GM19328 (cell line): ENCODE measurements around the gene TEAD4.

Experiments used
- ATAC-seq: cut with Tn5 transposase; IDR thresholded peaks from one replicate; pipeline ENCODE4 v1.9.1; 2021; ENCODE audit warnings: mild to moderate bottlenecking, moderate library complexity; ENCODE audit not compliant: unreplicated experiment

TEAD4 gene

GRCh38 chr12:2959192-2959504 lies at the start of gene TEAD4:
Gene TEAD4, plus strand, starts transcription at chr12:2959397.
- no peak for ATAC-seq

DNA sequence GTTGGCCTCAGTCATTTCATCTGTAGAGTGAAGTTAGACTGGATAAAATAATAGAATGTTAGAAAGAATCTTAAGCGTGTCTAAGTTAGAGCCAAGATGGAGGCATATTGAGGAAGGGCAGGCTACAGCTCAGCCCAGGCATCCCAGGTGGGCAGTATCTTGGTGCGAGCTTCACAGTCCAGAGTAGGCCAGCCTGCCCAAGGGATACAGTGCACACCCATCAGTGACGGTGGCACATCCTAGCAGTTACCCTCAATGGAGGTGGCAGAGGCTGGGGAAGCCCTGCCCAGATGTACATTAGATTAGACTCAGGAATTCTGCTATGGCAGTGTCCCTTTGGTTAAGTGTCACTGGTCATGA lies 47.0 kb upstream of the TEAD4 start:
- no peak for ATAC-seq

- no peak for ATAC-seq
Observed at GRCh38 chr12:2919249-2919648, 39.9 kb upstream of the TEAD4 start.

DNA sequence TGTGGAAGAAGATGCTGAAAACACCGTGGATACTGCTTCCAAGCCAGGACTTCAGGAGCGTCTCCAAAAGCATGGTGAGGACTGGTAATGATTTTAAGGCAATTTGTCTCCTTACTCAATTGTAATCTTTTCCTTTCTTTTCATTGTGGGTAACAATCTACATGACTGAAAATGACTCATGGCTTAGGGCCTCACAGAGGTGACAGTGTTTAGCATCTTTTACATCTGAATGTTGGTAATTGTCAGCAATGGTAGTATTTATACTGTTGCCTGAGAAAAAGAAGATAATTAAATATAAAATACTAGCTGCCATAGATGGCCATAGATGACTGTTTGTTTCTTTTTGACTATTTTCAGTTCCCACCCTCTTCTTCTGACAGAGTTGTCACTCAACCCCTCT lies 36.9 kb upstream of the TEAD4 start:
- ATAC-seq = no peak

- ATAC-seq = no peak
Observed at GRCh38 chr12:2923057-2923456, 36.1 kb upstream of the TEAD4 start.

DNA sequence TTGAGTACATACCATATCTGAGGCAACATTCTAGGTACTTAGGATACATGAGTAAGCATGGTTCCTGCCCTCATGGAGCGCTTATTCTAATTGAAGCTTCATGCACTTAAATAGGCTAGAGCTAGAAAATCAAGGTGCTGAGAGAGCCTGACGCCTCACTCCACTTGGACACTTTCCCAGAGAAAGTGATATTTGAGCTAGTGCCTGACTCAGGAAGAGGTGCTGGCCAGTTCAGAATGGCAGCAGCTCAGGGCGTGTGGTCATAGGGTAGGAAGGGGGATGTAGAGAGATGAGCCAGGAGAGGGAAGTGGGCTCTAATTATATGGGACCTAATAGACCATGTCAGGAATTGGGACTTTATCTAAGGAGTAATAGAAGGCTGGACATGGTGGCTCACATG lies 35.2 kb upstream of the TEAD4 start:
- ATAC-seq = no peak

DNA sequence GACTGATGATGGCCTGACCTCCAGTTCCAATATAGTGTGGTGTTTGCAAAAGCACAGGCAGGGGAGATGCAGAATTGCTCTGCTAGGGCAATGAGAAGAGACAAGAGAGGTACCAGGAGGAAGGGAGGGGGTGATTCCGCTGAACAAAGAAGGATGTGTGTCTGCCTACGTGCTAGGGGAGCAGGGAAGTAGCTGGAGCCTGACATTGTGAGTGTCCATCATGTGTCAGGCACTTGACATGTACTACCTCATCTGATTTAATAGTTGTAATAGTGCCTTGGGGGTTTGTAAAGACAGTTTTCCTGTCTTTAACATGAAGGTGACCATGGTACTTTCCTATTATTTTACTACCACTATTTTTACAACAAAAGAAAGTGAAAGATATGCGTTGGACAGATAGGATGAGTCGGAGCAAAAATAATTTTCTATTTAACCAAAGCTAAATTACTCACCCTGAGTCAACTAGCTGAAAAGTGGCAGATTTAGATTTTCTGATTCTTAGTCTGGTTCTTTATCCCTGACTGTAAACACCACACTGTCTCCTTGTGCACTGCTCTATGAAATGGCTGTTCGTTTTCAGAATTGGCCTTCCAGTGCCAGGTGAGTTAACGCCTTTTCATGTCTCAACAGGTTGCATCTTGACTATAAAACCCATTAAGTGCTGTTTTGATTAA lies 33.7 kb upstream of the TEAD4 start:
- ATAC-seq = no peak

GRCh38 chr12:2930865-2931264 lies 28.3 kb upstream of the TEAD4 start:
- ATAC-seq = no peak

GRCh38 chr12:2933586-2933985 lies 25.6 kb upstream of the TEAD4 start:
- ATAC-seq = no peak

DNA sequence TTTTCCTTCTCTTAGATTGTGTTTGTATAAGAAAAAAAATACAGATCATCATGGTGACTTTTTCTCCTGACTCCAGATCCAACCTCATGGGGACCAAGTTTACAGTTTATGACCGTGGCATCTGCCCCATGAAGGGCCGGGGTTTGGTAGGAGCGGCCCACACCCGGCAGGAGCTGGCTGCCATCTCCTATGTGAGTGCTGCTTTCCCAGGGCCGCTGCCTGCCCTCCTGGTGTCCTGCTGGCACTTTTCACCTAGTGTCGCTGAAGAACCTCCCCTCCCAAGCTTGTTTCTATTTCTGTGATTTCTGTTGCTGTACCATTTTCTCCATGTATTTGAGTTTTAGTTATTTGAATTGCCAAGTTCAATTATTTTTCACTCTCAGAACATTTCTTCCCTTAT lies 24.8 kb upstream of the TEAD4 start:
- ATAC-seq = no peak

DNA sequence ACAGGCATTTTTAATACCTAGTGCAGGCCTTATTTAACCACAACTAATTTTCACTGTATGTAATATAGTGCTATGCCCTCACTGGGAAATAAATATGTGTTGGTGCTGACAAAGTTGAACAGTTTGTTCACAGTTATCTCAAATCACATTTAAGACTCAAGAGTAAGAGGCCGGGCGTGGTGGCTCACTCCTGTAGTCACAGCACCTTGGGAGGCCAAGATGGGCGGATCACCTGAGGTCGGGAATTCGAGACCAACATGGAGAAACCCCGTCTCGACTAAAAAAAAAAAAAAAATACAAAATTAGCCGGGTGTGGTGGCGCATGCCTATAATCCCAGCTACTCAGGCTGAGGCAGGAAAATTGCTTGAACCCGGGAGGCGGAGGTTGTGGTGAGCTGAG lies 22.9 kb upstream of the TEAD4 start:
- ATAC-seq = no peak

GRCh38 chr12:2937500-2937899 lies 21.7 kb upstream of the TEAD4 start:
- ATAC-seq = no peak

DNA sequence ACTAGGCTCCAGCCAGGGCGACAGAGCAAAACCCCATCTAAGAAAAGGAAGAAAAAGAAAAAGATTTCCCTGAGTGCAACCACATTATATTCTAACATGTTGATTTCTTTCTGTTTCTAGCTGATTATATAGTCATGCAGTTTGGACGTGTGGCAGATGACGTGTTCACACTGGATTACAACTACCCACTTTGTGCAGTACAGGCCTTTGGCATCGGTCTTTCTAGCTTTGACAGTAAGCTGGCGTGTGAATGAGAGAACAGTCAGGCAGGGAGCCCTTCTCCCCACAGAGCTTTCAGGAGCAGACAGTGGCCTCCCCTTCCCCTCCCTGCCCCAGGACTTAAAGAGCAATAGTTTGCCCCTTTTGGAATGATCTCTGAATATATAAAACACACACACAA lies 20.0 kb upstream of the TEAD4 start:
- ATAC-seq = no peak

- no peak for ATAC-seq
Observed at GRCh38 chr12:2940564-2940963, 18.6 kb upstream of the TEAD4 start.

DNA sequence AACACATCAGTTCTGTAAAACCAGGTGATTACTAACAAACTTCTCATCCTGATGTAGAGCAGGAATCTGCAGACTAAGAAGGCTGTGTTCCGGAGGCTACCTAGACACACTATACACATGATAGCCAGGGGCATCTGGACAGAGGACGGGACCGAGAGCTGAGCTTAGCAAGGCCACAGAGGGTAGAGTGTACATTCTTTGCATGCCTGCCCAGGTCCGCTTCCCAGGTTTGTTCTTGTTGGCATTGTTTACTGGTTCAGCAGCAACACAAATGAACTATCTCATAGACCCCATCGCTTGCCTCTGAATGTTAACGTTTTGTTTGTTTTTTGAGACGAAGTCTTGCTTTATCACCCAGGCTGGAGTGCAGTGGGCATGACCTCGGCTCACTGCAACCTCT lies 17.7 kb upstream of the TEAD4 start:
- no peak for ATAC-seq

DNA sequence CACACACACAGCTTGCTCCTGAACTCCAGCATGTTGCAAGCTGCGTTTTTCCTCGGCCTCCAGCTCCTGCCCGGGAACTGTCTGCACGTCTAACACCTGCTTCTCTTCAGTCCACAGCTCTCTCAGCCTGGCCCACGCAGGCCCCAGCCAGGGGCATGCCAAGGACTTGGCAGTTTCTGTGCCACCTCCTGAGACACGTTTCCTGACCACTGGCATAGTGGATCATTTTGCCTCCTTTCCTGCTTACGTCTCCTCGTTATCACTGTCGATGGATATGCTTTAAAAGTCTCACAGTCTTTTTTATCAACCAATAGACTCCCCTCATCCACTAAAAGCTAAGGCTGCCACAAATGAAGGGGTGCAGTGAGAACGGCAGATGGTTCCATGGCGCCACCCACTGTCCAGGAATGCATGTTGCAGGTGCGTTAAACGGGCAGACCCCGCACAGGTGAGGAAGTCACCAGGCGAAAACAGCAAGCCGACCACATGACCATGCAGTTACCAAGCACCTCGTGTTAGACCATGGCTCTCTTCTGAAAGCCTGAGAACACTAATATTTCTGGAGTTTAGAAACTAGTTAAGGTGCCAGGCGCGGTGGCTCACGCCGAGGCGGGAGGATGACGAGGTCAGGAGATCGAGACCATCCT lies 14.7 kb upstream of the TEAD4 start:
- ATAC-seq = no peak

- no peak for ATAC-seq
Observed at GRCh38 chr12:2949411-2949810, 9.8 kb upstream of the TEAD4 start.

DNA sequence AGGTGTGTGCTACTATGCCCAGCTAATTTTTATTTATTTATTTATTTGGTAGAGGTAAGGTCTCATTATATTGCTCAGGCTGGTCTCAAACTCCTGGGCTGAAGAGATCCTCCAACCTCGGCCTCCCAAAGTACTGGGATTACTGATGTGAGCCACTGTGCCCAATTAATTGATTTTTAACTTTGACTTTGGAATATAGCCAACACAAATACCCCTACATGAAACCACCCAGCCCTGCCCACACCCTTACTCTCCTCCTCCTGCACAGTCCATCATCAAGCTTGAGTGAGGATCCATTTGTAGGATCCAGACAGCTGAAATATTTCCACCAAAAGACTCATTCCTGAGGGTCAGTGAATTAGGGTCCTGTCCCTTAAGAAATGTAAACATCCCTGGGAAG lies 3.3 kb upstream of the TEAD4 start:
- ATAC-seq = no peak

DNA sequence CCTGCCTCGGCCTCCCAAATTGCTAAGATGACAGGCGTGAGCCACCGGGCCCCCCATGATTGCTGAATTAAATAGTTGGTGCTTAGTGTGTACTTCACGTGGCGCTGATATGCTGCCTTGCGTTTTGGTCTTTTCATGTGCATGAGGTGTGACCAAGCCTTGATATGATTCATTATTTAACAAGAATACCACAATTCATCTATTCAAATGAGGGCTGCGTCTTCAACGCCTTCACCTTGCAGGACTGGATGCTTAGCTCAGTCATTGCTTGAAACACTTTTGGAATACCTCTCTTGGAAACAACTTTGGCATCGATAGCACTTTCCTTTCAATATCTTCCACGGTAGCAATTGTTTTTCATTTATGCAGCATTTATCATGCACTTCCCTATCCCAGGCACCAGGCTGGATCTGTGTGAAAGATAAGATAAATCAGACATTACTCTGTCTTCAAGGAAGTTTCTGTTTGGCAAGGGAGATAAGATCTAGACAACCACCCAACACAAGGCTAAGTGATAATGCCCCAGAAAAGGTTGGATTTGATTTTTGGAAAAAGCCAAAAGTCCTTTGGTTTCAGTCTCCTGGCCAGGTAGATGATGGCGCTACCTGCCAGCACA lies 1.3 kb upstream of the TEAD4 start:
- ATAC-seq = no peak

GRCh38 chr12:2958432-2959191 lies 585 bp upstream of the TEAD4 start:
- ATAC-seq = no peak

GRCh38 chr12:2959505-2960389 lies 550 bp downstream of the TEAD4 start:
- ATAC-seq = no peak
